GM18907 (cell line): ENCODE measurements around the gene ITGAE.
"Not testable (repeated sequence)": the region's sequence is repeated elsewhere in the genome, so short reads cannot be mapped to it uniquely, and the experiment has no call there.

Experiments used
- ATAC-seq: cut with Tn5 transposase; IDR thresholded peaks from one replicate; pipeline ENCODE4 v1.9.1; 2021; ENCODE audit warnings: mild to moderate bottlenecking, moderate library complexity; ENCODE audit not compliant: unreplicated experiment

The ITGAE gene

GRCh38 chr17:3735515-3735914 lies 65.5 kb downstream of the ITGAE start:
- no peak for ATAC-seq

- not testable (repeated sequence) for ATAC-seq
Observed at GRCh38 chr17:3734911-3735276, 66.1 kb downstream of the ITGAE start.

DNA sequence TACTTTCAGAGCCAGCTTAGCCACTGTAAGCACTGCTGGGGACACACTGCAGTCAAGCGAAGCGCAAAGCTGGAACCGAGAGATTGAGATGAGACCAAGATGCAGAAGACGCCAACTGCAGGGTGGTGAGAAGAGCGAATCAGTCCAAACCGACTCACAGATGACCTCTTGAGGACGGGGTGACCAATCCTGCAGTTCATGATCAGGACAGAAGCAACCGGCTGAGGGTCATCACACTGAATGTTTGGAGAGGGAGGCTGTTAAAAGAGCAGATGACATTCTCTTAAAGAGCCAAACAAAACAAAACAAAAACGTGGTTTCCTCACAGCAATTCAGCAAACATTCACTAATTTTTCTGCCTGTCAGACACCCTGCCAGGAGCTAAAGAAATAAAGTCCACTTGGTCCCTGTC lies 68.8 kb downstream of the ITGAE start:
- peak; percentile 55 for ATAC-seq

- ATAC-seq = no peak
Observed at GRCh38 chr17:3730881-3731429, 70.0 kb downstream of the ITGAE start.

DNA sequence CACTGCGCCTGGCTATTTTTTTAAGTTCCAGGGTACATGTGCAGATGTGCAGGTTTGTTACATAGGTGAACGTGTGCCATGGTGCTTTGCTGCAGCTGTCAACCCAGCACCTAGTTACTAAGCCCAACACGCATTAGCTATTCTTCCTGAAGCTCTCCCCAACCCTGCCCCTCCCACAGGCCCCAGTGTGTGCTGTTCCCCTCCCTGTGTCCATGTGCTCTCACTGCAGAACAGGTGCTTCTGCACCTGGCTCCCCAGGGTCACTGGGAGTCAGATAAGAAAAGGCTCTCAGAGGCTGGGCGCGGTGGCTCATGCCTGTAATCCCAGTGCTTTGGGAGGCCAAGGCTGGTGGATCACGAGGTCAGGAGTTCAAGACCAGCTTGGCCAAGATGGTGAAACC lies 71.1 kb downstream of the ITGAE start:
- no peak for ATAC-seq

GRCh38 chr17:3728099-3728498 lies 72.9 kb downstream of the ITGAE start:
- not testable (repeated sequence) for ATAC-seq

DNA sequence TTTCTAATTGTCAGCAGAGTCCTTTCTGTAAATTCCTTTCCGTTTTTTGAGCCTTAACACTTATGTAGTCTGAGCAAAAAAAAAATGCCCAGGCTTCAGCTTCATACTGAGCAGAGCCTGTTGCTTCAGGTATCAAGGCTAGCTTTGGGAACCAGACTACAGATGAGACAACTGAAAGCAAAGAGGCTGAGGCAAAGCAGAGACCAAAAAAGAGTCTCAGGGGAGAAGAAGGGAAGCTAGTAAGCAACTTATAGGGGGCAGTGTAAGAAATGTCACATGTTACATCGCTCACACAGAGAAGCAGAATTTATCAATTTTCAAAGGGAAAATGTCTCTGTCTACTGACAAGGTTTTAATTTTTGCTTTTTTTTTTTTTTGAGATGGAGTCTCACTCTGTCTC lies 73.9 kb downstream of the ITGAE start:
- no peak for ATAC-seq

- ATAC-seq = peak; percentile 7
Observed at GRCh38 chr17:3724378-3725077, 76.5 kb downstream of the ITGAE start.

GRCh38 chr17:3723556-3724377 lies 77.2 kb downstream of the ITGAE start, which contains the start of gene HASPIN:
TSS of gene HASPIN (plus strand) at chr17:3723903. CDS start at chr17:3723936, 33 bp downstream.
- ATAC-seq = peak; percentile 77

GRCh38 chr17:3723188-3723555 lies 77.8 kb downstream of the ITGAE start:
- ATAC-seq = peak; percentile 5

- ATAC-seq = no peak
Observed at GRCh38 chr17:3722716-3723115, 78.3 kb downstream of the ITGAE start.

DNA sequence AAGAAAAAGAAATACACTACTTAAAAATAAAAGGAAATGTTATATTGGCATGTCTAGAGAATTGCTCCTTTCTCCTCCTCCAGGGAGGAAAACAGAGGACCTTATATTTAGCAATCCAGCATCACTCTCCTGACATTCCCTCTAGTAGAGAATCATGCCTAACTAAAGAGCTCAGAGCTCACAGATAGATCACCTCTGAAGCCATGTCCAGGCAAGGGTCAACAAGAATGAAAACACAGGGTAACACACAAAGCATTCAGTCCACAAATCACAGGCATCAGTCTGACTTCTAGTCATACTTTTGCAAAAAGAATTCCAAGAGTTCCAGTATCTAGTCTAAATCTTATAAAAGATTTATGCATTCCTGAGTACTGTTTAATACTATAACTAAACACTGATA lies 81.7 kb downstream of the ITGAE start:
- ATAC-seq = no peak

DNA sequence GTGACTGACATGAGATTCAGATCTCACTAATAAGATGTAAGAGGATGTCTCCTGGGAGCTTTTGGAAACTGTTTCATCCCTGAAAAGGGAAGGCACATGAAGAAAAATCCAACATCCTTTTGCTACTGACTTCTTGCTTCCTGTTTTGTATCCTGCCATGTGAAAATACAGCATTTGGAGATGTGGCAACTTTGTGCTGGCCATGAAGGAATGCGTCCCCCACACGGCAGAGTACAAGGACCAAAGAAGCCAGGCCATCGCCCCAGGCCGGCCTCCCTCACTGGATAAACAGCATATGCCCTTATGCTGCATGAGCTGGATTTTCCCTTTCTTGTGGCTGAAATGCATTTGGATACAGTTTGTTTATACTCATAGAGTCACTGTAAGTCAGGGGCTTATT lies 82.8 kb downstream of the ITGAE start:
- ATAC-seq = no peak

GRCh38 chr17:3715296-3715695 lies 85.7 kb downstream of the ITGAE start:
- no peak for ATAC-seq

DNA sequence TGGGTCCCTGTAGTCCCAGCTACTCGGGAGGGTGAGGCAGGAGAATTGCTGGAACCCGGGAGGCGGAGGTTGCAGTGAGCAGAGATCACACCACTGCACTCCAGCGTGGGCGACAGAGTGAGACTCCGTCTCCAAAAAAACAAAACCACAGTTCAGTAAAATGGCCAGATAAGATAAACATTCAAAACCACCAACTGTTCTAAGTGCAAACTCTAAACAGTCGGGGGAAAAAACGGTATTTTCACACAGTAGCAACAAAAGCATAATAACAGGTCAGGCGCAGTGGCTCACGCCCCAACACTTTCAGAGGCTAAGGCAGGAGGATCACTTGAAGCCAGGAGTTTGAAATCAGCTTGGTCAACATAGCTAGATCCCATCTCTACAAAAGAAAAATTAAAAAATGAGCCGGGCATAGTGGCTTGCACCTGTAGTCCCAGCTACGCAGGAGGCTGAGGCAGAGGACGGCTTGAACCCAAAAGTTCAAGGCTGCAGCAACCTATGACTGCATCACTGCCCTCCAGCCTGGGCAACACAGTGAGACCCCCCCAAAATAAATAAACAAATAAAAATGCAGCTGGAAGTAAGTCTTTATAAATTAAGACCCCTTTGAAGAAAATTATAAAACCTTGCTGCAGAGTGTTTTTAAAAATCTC lies 88.1 kb downstream of the ITGAE start:
- ATAC-seq = no peak

GRCh38 chr17:3710951-3711383 lies 90.0 kb downstream of the ITGAE start:
- ATAC-seq = peak; percentile 88

DNA sequence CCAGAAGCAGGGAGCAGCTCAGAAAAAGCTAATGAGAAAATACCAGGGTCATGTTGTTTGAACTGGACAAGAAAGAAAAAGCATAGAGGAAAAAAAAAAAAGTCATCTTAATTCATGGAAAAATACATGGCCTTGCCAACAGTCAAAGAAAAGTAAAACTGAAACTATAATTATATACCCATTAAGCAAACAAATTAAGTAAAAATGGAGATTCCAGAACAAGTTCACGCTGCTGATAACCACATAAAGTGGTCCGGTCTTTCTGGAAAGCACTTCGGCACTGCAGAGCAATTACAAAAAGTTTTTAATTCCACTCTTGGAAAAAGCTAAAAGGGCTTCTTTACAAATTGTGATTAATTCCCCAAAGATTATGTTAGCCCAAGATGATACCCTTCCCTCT lies 92.6 kb downstream of the ITGAE start:
- no peak for ATAC-seq

DNA sequence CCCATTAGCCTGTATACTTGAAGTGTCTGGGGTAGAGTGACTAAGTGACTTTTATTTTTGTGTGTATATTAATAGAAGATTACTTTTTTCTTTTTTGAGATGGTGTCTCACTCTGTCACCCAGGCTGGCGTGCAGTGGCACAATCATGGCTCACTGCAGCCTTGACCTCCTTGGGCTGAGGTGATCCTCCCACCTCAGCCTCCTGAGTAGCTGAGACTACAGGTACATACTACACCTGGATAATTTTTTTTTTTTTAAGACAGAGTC lies 95.3 kb downstream of the ITGAE start:
- ATAC-seq = not testable (repeated sequence)

GRCh38 chr17:3704931-3705717 lies 95.9 kb downstream of the ITGAE start:
- no peak for ATAC-seq

DNA sequence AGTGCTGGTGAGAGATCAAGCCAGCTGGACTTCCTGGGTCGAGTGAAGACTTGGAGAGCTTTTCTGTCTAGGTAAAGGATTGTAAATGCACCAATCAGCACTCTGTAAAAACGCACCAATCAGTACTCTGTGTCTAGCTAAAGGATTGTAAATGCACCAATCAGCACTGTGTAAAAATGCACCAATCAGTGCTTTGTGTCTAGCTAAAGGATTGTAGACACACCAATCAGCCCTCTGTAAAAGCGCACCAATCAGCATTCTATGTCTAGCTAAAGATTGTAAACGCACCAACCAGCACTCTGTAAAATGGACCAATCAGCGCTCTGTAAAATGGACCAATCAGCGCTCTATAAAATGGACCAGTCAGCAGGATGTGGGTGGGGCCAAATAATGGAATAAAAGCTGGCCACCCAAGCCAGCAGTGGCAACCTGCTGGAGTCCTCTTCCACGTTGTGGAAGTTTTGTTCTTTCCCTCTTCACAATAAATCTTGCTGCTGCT lies 98.9 kb downstream of the ITGAE start:
- not testable (repeated sequence) for ATAC-seq

DNA sequence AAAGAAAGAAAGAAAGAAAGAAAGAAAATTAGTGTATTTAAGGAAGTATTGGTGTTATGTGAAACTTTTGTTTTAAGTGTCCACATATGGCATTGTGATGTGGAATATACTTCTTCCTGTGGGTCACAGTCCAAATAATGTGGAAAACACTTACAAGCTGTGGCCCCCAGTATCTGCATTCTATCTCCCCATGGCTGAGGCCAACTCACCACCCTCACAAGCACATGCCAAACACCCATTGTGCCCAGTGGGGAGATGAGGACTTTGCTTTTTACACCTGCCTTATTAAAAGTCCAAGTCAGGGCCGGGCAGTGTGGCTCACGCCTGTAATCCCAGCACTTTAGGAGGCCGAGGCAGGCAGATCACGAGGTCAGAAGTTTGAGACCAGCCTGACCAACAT lies 101.0 kb downstream of the ITGAE start:
- no peak for ATAC-seq
